CD4-positive, alpha-beta T cell treated with Interleukin-17A for 4 hours (primary cell): Measurements from ENCODE around the gene WNT3A.

Source experiments
- DNase-seq: peaks from one replicate; pipeline ENCODE4 v3.0.0-alpha.2; 2020; ENCODE audit warnings: mixed read lengths

WNT3A gene

GRCh38 chr1:228072658-228073043 is 65.9 kb downstream of the WNT3A start:
- DNase-seq, result no peak

GRCh38 chr1:228073061-228073856 is 66.5 kb downstream of the WNT3A start:
- no peak for DNase-seq

GRCh38 chr1:228073857-228074545 is 67.2 kb downstream of the WNT3A start:
- DNase-seq, result no peak

GRCh38 chr1:228074954-228075730 is 68.3 kb downstream of the WNT3A start:
- DNase-seq, result no peak

- no peak for DNase-seq
Observed at GRCh38 chr1:228075801-228076271, 69.0 kb downstream of the WNT3A start.

GRCh38 chr1:228076796-228077430 is 70.1 kb downstream of the WNT3A start:
- no peak for DNase-seq

GRCh38 chr1:228077565-228078330 is 71.0 kb downstream of the WNT3A start:
- no peak for DNase-seq

- DNase-seq, result no peak
Observed at GRCh38 chr1:228079013-228079412, 72.2 kb downstream of the WNT3A start.

GRCh38 chr1:228079601-228080263 is 72.9 kb downstream of the WNT3A start:
- no peak for DNase-seq

- DNase-seq, result no peak
Observed at GRCh38 chr1:228081144-228081543, 74.3 kb downstream of the WNT3A start.

- DNase-seq, result no peak
Observed at GRCh38 chr1:228081578-228082213, 74.9 kb downstream of the WNT3A start.

- DNase-seq, result peak; percentile 93
Observed at GRCh38 chr1:228082214-228082917, 75.6 kb downstream of the WNT3A start, which contains the start of gene ARF1. ARF1 (plus strand) TSS chr1:228082708; CDS start chr1:228097115, 14,407 bp downstream.

- peak; percentile 48 for DNase-seq
Observed at GRCh38 chr1:228082918-228083870, 76.4 kb downstream of the WNT3A start.

GRCh38 chr1:228083871-228084278 is 77.1 kb downstream of the WNT3A start:
- DNase-seq, result no peak

GRCh38 chr1:228084325-228084724 is 77.5 kb downstream of the WNT3A start:
- DNase-seq, result no peak

- DNase-seq, result no peak
Observed at GRCh38 chr1:228084797-228085196, 78.0 kb downstream of the WNT3A start.

- DNase-seq, result no peak
Observed at GRCh38 chr1:228085287-228085951, 78.6 kb downstream of the WNT3A start.

GRCh38 chr1:228087771-228088251 is 81.0 kb downstream of the WNT3A start:
- peak; percentile 42 for DNase-seq
